DND-41 (cell line): Measurements from ENCODE around the gene CALN1.

Experiments used
- EZH2 ChIP-seq: IDR thresholded peaks from 3 replicates; pipeline ENCODE4 v1.6.1; 2012; ENCODE audit warnings: borderline replicate concordance, low read depth, mild to moderate bottlenecking, moderate library complexity, low read length, inconsistent platforms; ENCODE audit not compliant: severe bottlenecking
- TF ChIP-seq, protein P1 (sequence below): IDR thresholded peaks from 2 replicates; pipeline ENCODE4 v1.5.1; 2012; ENCODE audit warnings: borderline replicate concordance, low read length, moderate library complexity, mild to moderate bottlenecking; ENCODE audit not compliant: poor library complexity, severe bottlenecking; ENCODE audit errors: extremely low read depth

DNA sequence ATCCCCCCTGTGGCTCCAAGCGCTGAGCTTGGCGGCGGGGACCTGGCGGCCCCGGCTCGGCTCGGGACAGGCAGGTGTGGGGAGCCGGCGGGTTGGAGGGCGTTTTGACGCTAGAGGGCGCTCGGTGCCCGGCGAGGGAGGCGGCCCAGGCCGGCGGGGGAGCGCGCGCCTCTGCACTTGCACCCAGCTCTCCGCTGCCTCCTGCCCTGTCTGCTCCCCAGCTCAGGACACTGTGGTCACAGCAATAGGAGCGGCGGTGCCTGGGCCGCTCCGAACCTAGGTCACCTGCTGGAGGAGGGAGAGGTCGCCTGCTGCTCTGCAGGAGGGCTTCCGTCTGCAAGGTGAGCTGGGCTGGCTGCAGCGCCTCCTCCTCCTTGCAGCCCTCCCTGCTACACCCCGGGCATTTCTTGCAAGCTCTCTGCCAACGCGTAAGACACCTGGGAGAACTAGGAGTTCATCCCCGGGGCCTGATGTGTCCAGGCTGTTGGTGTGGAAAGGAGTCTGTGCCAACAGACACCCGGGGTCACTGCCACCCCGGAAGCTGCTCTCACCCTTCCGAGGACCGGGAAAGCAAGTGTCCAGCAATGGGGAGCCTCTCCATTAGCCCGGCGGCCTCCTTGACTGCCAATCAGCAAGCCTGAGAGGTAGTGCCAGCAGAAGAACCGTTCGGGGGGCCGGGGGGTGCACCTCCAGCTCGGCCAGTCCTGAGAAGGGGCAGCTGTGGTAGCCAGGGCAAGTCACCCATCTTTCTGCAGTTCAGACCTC lies 659.8 kb downstream of the CALN1 start:
- TF ChIP-seq, protein P1, sequence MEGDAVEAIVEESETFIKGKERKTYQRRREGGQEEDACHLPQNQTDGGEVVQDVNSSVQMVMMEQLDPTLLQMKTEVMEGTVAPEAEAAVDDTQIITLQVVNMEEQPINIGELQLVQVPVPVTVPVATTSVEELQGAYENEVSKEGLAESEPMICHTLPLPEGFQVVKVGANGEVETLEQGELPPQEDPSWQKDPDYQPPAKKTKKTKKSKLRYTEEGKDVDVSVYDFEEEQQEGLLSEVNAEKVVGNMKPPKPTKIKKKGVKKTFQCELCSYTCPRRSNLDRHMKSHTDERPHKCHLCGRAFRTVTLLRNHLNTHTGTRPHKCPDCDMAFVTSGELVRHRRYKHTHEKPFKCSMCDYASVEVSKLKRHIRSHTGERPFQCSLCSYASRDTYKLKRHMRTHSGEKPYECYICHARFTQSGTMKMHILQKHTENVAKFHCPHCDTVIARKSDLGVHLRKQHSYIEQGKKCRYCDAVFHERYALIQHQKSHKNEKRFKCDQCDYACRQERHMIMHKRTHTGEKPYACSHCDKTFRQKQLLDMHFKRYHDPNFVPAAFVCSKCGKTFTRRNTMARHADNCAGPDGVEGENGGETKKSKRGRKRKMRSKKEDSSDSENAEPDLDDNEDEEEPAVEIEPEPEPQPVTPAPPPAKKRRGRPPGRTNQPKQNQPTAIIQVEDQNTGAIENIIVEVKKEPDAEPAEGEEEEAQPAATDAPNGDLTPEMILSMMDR, result peak; percentile 43
- TF ChIP-seq EZH2, result no peak
